ENCODE data around the gene FAAH.
"Not testable (repeated sequence)": the region's sequence is repeated elsewhere in the genome, so short reads cannot be mapped to it uniquely, and the experiment has no call there.

Gene FAAH

DNA sequence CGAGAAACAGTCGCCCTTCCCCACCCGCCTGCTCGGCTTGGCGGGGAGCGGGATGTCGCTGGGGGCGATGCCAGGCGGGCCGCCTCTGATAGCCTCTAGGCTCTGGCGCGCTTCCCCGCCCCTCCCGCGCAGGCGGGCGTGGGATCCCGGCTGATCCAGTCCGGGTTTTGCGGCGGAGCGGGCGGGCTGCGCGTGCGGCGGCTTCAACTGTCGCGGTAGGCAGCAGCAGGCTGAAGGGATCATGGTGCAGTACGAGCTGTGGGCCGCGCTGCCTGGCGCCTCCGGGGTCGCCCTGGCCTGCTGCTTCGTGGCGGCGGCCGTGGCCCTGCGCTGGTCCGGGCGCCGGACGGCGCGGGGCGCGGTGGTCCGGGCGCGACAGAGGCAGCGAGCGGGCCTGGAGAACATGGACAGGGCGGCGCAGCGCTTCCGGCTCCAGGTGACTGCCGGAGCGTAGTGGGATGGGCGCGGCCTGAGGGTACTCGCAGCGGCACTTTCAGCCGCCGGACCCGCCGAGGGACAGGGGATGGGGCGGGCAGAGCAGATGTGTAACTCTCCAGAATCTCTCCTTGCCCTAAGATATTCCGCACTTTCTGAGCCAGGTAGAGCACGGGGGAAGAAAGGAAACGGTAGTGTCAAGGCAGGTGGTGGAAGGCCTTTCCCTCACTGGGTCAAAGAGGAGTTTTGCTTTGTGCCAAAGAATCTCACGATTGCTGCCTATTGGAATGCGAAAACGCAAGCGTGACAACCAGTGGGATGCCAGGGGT, at the start of gene FAAH:
Gene FAAH, plus strand, starts transcription at position 210 of the 764 bp plus-strand sequence. Its CDS starts 32 bp downstream, at position 242.
- no peak for DNase-seq

DNA sequence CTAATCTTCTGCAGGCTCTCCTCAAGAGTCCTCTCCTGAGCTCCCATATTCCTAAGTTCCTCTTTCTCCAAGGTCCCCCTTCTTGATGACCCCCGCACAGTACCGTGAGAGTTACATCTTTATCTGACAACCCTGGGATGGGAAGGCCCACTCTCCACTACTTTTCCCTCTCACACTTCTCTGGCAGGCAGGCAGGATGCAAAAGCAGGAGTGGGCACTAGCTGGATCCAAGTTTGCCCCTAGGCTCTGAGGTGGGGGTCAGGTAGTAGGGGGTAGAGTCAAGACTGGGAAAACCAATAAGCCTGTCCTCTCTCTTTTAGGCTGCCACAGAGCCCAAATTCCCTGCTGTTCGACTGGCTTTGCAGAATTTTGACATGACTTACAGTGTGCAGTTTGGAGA, 49.6 kb upstream of the FAAH start:
- DNase-seq: no peak

DNA sequence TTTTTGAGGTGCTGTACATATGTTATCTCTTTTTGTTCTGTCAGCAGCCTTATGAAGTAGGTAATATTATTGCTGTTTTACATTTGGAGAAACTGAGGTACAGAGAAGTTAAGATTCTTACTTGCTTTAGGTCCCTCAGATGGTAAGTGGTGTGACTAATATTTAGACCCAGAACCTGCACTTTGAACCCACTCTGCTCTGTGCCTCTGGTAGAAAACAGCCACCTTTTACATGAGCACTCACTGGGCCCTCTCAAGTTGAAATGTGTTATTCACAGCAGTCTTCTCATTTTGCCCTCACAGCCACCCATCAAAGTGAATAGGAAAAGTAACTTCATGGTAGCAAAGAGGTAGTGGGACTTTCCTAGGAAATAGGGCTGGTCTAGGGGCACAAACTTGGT, 48.8 kb upstream of the FAAH start:
- no peak for DNase-seq

DNA sequence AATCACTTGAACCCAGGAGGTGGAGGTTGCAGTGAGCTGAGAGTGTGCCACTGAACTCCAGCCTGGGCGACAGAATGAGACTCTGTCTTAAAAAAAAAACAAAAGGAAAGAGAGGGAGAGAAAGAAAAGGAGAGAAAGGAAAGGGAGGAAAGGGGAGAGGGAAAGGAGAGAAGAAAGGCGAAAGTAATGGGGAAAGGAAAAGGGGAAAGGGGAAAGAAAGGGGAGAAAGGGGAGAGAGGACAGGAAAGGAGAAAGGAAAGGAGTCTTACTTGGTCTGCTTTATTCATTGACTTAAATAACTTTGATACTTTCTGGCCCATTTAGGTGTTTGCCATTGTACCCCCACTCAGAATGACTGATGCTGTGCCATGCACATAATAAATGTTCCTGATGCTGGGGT, 41.8 kb upstream of the FAAH start:
- no peak for DNase-seq

DNA sequence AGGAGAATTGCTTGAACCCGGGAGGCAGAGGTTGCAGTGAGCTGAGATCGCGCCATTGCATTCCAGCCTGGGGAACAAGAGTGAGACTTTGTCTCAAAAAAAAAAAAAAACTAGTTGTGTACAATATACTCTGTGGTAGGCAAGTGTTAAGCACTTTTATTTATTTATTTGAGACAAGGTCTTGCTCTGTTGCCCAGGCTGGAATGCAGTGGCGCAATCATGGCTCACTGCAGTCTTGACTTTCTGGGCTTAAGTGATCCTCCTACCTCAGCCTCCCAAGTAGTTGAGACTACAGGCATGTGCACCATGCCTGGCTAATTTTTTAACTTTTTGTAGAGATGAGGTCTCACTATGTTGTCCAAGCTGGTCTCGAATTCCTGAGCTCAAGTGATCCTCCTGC, 38.2 kb upstream of the FAAH start:
- not testable (repeated sequence) for DNase-seq

GRCh38 chr1:46362158-46362557, 32.0 kb upstream of the FAAH start:
- DNase-seq: no peak

DNA sequence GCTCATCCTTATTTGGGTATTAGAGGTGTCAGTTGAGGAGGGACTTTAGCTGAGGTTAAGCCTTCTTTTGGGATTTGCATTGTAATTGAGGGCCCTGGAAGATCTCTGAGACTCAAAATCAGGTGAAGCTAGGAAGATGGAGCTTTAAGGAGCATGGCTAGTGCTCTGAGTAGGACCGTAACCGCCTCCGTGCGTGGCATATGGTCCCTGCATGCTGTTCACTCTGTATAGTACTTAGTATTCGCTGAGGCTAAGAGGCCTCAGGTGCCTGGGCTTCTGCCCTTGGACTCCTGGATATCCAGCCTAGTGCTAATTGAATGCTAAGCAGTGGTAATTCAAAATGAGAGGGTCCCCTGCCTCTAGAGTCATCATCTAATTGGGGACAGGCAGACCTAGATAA, 31.0 kb upstream of the FAAH start:
- DNase-seq: no peak

GRCh38 chr1:46364612-46365011, 29.5 kb upstream of the FAAH start:
- DNase-seq: no peak

- not testable (repeated sequence) for DNase-seq
Observed at GRCh38 chr1:46365796-46366195, 28.3 kb upstream of the FAAH start.

GRCh38 chr1:46367072-46367471, 27.0 kb upstream of the FAAH start:
- DNase-seq: no peak

DNA sequence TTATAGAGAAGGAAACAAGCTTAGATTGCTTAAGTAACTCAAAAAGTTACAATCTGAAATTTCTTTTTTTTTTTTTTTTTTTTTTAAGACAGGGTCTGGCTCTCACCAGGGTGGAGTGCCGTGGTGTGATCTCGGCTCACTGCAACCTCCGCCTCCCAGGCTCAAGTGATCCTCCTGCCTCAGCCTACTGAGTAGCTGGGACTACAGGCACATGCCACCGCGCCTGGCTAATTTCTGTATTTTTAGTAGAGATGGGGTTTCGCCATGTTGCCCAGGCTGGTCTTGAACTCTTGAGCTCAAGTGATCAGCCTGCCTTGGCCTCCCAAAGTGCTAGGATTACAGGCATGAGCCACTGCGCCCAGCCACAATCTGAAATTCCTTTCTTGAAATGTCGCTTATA, 26.4 kb upstream of the FAAH start:
- not testable (repeated sequence) for DNase-seq

GRCh38 chr1:46368791-46369190, 25.3 kb upstream of the FAAH start:
- no peak for DNase-seq

DNA sequence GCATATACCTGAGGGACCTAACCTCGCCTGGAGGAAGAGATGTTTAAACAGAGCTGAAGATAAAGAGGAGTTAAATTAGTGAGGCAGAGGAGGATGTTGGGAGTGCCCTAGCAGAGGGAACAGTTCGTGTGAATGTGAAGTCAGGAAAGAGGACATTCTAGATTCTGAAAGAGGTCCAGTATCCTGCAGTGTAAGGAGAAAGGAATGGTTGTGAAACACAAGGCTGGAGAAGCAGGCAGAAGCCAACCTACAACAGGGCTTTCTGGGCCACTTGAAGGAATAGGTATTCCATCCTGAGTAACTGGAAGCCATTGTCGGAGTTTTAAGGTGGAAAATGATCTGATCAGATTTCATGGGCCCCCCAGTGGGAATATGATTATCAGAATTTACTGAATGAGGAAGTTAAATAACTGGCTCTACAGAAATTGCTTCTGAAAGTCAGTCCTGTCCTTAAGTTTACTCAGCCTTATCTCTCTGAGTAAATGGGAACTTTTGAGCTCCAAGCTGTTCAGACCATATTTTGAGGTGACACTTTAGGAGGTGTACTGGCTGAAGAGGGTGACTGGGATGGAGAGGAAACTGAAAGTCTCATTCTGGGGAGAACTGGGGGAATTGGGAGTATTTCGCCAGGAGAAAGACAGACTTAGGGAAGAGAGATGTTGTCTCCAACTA, 24.4 kb upstream of the FAAH start:
- DNase-seq: no peak

DNA sequence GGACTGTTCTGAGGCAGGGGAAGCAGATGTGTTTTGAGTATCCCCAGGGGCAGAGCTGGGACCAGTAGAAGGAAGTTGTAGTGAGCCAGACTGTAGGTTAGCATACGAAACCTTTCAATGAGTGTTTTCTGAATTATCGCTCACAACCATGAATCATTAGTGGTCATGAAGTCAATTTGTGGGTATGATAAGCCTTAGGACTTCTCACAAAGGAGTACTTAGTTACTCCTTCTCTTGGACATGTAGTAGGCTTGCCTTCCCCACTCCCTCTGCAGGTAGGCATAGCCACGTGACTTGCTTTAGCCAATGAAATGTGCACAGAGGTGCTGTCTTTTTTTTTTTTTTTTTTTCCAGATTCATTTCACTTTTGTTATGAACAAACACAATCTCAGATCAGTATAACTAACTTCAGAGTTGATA, 23.9 kb upstream of the FAAH start:
- DNase-seq: no peak

DNA sequence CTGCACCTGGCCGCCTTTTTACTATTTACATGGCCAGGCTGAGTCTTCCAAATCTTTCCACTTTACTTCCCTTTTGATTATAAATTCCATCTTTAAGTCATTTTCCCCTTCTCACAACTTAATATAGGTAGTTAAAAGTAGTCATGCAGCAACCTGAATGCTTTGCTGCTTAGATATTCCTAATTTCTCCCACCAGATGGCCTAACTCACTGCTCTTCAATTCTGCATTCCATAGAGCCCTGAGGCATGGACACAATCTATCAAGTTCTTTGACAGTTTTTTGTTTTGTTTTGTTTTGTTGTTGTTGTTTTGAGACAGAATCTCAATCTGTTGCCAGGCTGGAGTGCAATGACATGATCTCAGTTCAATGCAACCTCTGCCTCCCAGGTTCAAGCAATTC, 21.7 kb upstream of the FAAH start:
- no peak for DNase-seq

GRCh38 chr1:46379996-46380395, 14.1 kb upstream of the FAAH start:
- no peak for DNase-seq

DNA sequence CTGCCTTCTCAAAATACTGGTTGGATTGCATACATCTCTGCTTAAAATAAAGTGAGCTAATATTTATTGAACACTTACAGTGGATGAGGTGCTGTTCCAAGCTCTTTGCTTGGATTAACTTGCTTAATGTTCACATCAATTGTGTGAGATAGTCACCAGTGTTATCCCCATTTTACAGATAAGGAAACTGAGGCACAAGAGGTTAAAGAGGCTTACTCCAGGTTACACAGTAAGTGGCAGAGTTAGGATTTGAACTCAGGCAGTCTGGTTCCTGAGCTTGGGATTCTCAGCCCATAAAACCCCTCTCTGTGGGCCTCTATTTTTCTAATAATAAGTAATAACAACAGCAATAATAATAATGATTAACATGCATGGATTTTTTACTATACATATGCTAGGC, 13.6 kb upstream of the FAAH start:
- no peak for DNase-seq

DNA sequence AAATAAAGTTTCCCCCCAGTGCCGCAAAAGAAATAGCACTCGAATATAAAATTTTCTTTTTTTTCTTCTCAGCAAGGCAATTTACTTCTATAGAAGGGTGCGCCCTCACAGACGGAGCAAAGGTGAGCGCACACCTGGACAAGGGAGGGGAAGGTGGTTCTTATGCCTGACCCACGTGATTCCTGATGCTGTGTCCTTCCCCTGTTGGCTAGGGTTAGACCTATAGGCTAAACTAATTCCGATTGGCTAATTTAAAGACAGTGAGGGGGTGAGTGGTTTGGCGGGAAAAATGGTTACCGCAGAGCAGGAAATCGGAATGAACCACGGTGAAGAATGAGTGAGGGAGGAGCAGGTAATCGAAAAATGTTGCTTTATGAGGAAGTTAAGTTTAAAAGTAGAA, 607 bp upstream of the FAAH start:
- DNase-seq: no peak

GRCh38 chr1:46394872-46395465, 852 bp downstream of the FAAH start:
- DNase-seq: no peak

DNA sequence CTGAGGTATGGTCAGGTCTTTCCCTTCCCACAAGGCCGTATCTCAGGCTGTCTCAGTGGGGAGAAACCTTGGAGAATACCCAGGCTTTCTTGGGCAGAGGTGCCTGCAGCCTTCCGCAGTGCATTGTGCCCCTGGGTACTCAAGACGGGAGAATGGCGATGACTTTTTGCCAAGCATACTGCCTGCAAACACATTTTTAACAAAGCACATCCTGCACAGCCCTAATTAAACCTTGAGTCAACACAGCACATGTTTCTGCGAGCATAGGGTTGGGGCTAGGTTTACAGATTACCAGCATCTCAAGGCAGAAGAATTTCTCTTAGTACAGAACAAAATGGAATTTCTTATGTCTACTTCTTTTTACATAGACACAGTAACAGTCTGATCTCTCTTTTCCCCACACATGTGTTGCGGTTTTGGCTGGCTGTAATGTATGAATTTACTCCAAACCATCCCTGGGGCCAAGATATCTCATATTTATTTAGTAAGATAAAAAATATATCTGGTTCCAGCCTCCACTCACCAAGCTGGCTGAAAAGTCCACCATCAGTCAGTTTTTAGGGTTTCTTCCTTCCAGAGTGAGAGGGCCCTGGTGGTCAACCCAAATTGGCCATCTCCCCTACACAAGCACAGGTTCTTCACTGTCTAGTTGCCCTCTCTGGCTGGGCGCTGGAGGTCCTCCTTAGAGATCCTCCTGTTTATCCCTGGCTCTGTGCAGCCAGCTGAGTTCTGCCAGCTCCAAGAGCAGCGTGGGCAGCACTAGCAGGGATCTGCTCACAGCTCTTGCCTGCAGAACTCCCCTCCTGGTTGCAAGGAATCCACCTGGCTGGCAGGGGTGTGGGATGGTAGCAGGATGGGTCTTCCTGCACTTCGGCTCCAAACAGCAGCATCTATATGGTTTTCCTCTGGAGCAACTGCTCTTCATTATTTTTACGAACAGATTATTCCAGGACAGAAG, 2.6 kb downstream of the FAAH start:
- DNase-seq: no peak

GRCh38 chr1:46399307-46399706, 5.2 kb downstream of the FAAH start:
- no peak for DNase-seq

- DNase-seq: no peak
Observed at GRCh38 chr1:46400421-46400820, 6.3 kb downstream of the FAAH start.
